Activated CD4-positive, alpha-beta T cell treated with anti-CD3 and anti-CD28 coated beads, Interleukin-2, amount 50 U/mL, for 1 hour (primary cell): Measurements from ENCODE around the gene CTNNBL1.

ENCODE experiments used
- DNase-seq: peaks from one replicate; pipeline ENCODE4 v3.0.0-alpha.2; 2020

The CTNNBL1 gene

GRCh38 chr20:37882961-37883712, 189.3 kb downstream of the CTNNBL1 start:
- DNase-seq, result no peak

- DNase-seq, result no peak
These were observed 191.2 kb downstream of the CTNNBL1 start for GRCh38 chr20:37885042-37885441.

- no peak for DNase-seq
These were observed 192.0 kb downstream of the CTNNBL1 start for GRCh38 chr20:37885593-37886503.

GRCh38 chr20:37886851-37887297, 193.0 kb downstream of the CTNNBL1 start:
- DNase-seq, result no peak

GRCh38 chr20:37888641-37889040, 194.8 kb downstream of the CTNNBL1 start:
- no peak for DNase-seq

GRCh38 chr20:37890108-37890507, 196.3 kb downstream of the CTNNBL1 start:
- no peak for DNase-seq

GRCh38 chr20:37890643-37891042, 196.8 kb downstream of the CTNNBL1 start:
- no peak for DNase-seq

- DNase-seq, result no peak
These were observed 198.2 kb downstream of the CTNNBL1 start for GRCh38 chr20:37892001-37892400.

- DNase-seq, result no peak
These were observed 199.9 kb downstream of the CTNNBL1 start for GRCh38 chr20:37893566-37894241.

GRCh38 chr20:37894454-37894853, 200.6 kb downstream of the CTNNBL1 start:
- no peak for DNase-seq

- DNase-seq, result no peak
These were observed 201.3 kb downstream of the CTNNBL1 start for GRCh38 chr20:37895166-37895565.

- no peak for DNase-seq
These were observed 203.2 kb downstream of the CTNNBL1 start for GRCh38 chr20:37896932-37897548.

GRCh38 chr20:37898233-37899104, 204.6 kb downstream of the CTNNBL1 start:
- no peak for DNase-seq

GRCh38 chr20:37899105-37900045, 205.5 kb downstream of the CTNNBL1 start:
- no peak for DNase-seq

GRCh38 chr20:37901240-37901639, 207.4 kb downstream of the CTNNBL1 start:
- no peak for DNase-seq

GRCh38 chr20:37901654-37902503, 208.0 kb downstream of the CTNNBL1 start:
- DNase-seq, result no peak

GRCh38 chr20:37902504-37903313, 208.9 kb downstream of the CTNNBL1 start, which contains the start of gene VSTM2L:
Gene VSTM2L, plus strand, starts transcription at chr20:37903127. Its CDS starts 224 bp downstream, at chr20:37903351.
- no peak for DNase-seq

GRCh38 chr20:37903317-37904007, 209.6 kb downstream of the CTNNBL1 start:
- DNase-seq, result no peak
